Activated naive CD4-positive, alpha-beta T cell treated with anti-CD3 and anti-CD28 coated beads, Interleukin-2, amount 50 U/mL, for 16 hours (primary cell): Measurements from ENCODE around the gene IFNA5.
A peak's percentile ranks its signal among the peaks of the same experiment; 100 is the strongest.

Source experiments
- DNase-seq: peaks from one replicate; pipeline ENCODE4 v3.0.0-alpha.2; 2020

The IFNA5 gene

DNA sequence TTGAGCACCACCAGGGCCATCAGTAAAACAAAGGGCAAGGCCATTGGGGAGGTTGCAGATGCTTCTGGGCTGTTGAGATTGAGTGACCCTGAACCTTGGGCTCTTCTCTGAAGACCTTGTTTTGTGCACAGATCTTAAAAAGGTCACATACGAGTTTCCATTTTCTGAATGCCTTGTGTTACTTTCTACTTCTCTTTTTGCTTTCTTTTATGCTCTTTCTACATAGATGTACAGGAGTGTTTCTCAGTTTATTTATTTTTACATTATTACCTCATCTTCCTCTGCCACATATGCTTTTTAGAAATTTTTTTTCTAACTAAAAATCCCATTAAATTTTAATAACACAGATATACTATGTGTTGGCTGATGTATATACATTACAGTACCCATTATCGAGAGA is at the start of gene IFNA5:
Gene IFNA5 (minus strand): TSS at position 101 of the 400 bp plus-strand sequence. CDS start 57 bp downstream, at position 44.
- DNase-seq = no peak

- no peak for DNase-seq
Observed at GRCh38 chr9:21350787-21351186, 45.7 kb upstream of the IFNA5 start, which contains the start of gene IFNA6. Gene IFNA6 (minus strand): TSS chr9:21350887. CDS start chr9:21350887, 0 bp downstream.

- no peak for DNase-seq
Observed at GRCh38 chr9:21348430-21348970, 43.4 kb upstream of the IFNA5 start.

DNA sequence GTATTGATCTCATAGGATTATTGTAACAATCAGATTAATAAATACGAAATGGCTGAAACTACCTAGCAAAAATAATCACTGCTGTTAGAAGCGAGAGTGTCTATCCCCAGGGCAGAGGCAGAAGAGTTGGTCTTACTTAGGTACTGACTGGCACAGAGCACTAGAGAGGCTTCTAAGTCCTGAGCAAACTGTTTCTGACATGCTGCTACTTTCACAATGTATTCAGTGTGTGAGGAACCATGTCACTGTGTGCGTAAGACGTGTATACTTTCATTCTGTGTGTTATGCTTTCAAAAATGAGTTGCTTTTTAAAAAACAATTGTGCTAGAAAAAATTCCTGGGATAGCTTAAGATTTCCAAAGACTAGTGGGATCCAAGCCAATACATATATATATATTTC is 35.6 kb upstream of the IFNA5 start:
- no peak for DNase-seq

- no peak for DNase-seq
Observed at GRCh38 chr9:21336457-21336856, 31.3 kb upstream of the IFNA5 start.

- peak; percentile 85 for DNase-seq
Observed at GRCh38 chr9:21334701-21335632, 29.9 kb upstream of the IFNA5 start, which contains the start of gene KLHL9. Gene KLHL9 (minus strand): TSS chr9:21335404. CDS start chr9:21334859, 545 bp downstream.

DNA sequence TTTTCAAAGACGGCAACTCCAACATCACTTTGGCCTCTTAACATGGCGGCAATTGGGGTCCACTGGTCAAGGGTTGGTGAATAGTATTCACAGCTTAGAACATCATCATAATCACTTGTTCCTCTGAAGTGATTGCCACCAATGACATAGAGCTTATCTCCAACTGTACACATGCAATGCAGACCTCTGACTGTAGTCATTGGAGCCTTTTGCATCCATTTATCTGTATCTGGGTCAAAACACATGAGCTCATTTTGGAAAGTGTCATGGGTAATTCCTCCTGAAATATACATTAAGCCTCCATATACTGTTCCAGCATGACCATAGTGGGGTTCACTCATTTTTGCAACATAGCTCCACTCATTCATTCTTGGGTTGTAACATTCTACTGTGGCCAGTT is 28.1 kb upstream of the IFNA5 start:
- DNase-seq = no peak

- no peak for DNase-seq
Observed at GRCh38 chr9:21331676-21332402, 26.7 kb upstream of the IFNA5 start.

DNA sequence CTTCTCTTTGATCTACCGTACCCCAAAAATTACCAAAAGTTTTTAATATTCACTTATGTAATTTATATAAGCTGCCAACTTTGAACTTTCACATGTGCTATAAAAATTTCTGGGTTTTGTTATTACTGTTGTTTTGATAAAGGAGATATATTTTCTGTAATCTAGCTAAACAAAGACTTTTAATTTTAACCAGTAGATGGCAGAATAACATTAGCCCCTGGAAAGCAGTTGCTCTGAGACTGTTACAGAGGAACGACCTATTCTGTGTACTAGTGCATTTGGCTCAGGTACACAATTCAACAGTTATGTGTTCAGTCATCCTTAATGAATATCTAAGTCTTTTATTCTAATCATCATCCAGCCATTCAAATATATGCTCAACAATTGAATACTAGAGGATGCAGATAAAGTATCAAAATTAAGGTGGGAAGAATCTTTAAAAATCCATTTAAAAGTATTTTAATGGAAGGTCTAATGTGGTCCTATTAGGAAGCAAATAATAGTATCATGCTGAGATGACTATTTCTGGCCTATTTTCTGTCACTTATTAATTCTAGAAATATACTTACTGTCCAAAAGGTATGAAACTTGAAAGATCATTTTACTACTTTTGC is 21.5 kb upstream of the IFNA5 start:
- no peak for DNase-seq

- DNase-seq = no peak
Observed at GRCh38 chr9:21324047-21324446, 18.9 kb upstream of the IFNA5 start.

GRCh38 chr9:21322911-21323461 is 17.9 kb upstream of the IFNA5 start:
- no peak for DNase-seq

- DNase-seq = no peak
Observed at GRCh38 chr9:21320465-21320864, 15.4 kb upstream of the IFNA5 start.

GRCh38 chr9:21317956-21318923 is 13.1 kb upstream of the IFNA5 start:
- peak; percentile 26 for DNase-seq

- no peak for DNase-seq
Observed at GRCh38 chr9:21316860-21317259, 11.7 kb upstream of the IFNA5 start.

- no peak for DNase-seq
Observed at GRCh38 chr9:21316032-21316842, 11.1 kb upstream of the IFNA5 start.

- DNase-seq = no peak
Observed at GRCh38 chr9:21314152-21314551, 9.0 kb upstream of the IFNA5 start.

GRCh38 chr9:21311889-21312288 is 6.8 kb upstream of the IFNA5 start:
- no peak for DNase-seq

GRCh38 chr9:21295992-21296391 is 9.1 kb downstream of the IFNA5 start:
- DNase-seq = no peak

DNA sequence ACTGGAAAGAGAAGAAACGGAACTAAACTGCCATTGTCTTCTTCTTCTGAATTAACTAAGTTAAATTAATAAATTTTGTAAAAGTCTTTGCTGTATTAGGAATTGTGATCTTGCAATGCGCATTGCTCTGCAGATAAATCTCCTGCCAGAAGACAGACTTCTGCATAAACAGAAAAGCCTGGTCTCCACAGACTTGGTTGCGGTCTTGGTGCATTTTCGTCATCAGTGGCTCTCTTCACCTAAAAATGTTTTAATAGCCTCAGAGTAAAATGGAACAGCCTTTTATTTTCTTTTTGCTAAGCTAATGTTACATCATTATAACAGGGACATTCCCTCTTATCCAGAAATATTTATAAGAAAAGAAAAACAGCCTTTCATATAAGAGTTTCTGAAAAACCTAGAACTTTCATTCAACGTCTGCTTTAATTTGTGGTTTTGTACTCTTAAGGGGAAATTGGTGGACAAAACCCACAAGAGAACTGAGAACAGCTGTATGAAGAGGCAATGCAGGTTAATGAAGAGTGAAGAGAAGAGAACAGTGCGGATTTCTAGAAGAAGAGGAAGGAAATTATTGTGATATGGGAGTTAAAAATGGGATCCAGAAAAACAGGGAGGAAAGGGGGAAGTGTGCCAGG is 10.1 kb downstream of the IFNA5 start:
- DNase-seq = no peak

DNA sequence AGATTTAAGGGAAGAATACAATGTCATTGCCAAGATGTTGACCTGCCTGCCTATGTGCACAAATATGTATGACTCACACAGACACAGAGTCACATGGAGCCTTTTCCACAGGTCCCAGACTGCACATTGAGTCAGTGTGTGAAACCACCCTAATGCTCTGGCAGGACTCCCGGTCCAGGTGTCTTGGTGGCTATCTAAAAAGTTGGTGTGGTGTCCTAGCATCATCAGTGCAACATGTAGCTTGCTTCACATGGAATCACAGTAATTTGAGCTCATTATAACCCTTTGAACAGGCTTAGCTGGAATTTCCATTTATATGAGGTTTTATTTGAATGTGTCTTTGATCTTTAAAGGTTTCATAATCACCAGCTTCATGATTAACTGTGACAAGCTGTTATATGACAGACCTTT is 10.7 kb downstream of the IFNA5 start:
- DNase-seq = no peak
